Forelimb muscle (tissue), 1 donor: ENCODE data around the gene CD320. TPM values are rescaled to one million over a fixed set of nuclear protein-coding genes. Genes with fewer than 3 reads are reported as not detected.

Experiments used
- DNase-seq: peaks from one replicate; pipeline ENCODE4 v3.0.0-alpha.2; 2013; ENCODE audit warnings: low read depth
- polyA plus RNA-seq: library from polyadenylated mRNA; unstranded; fragments of 120-200 nt; gene quantifications from one replicate; pipeline ENCODE4 v1.2.1, GENCODE V29; 2013; ENCODE audit not compliant: insufficient read length

CD320 gene
- polyA plus RNA-seq, 1 donor: 23.5 TPM

DNA sequence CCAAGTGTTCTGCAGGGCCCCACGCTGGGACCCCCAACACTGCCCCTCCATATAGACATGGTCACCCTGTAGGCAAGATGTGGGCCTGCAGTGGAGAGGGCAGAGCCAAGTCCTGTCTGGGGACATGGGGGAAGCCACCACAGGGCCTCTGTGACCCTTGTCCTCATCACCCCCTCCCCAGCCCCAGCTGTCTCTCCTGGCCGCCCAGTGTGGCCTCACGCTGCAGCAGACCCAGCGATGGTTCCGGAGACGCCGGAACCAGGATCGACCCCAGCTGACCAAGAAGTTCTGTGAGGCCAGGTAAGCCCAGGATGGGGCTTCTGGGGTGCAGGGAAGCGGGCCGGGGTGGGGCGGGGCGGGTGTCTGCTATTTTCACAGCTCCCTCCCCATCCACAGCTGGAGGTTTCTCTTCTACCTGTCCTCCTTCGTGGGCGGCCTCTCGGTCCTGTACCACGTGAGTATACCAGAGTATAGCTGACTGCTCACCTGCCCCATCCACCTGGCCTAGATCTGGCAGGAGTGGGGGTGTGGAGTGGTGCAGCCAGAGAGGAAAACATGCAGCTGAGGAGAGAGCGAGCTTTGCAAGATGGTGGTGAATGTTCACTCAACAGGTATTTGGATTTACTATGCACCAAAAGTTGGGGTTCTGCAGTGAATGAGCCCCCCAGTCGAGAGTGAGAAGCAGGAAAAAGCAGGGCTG lies 52.6 kb downstream of the CD320 start:
- no peak for DNase-seq

DNA sequence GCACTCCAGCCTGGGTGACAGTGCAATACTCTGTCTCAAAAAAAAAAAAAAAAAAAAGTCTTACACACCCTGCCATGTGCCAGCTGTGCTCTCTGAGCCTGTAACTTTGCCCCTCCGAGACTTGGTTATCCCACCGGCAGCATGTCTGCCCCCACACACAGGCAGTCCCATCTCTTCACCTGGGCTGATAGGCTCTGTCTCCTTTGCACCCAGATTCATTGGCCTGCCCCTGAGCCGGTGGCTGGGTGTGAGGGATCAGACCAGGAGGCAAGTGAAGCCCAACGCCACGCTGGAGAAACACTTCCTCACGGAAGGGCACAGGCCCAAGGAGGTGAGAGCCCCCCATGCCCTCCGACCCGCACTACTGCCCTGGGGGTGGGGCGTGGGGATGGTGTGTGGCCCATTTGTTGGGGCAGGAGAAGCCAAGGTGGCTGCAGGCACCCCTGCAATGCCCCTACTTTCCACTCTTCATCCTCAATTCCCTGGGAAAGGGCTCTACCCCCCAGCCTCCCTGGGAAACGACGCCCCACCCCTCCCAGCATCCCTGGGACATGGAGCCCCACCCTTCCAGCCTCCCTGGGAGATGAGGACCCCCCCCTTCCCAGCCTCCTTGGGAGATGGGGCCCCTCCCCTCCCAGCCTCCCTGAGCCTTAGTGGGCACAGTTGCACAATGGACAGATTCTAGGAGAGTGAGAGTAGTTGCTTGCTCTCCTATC lies 53.7 kb downstream of the CD320 start:
- no peak for DNase-seq

DNA sequence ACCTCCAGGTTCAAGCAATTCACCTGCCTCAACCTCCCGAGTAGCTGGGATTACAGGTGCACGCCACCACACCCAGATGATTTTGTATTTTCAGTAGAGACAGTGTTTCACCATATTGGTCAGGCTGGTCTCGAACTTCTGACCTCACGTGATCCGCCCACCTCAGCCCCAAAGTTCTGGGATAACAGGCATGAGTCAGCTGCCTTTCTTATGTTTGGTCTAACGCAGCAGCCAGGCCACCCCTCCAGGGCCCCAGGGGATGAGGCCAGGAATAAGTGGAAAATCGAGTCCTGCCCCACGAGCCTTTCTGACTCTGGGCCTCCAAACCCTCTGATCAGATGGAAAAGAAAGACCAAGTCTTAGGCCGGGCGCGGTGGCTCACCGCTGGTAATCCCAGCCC lies 54.5 kb downstream of the CD320 start:
- no peak for DNase-seq

DNA sequence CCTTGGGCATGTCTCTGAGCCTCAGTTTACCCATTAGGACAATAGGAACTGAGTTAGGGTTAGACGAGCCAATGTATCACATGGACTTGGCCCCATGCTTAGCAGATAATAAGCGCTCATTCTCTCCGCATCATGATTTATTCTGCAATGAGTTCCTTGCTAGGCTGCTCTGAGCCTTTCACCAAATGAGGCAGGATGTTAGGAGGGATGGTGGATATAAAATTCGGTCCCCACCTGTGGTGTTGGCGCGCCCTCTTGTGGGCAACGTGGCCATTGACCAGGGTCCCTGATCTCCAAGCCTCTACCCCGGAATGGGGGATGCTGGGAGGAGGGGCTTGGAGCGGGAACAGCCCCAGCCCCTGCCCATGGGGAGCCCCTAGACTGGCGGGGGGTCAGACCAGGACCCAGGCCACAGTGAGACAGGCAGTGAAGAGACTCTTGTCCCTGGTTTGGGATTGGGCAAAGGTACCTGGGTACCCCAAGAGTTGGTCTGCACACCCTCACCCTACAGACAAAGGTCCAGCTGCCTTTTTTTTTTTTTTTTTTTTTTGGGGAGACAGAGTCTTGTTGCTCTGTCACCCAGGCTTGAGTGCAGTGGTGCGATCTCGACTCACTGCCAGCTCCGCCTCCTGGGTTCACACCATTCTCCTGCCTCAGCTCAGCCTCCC lies 55.1 kb downstream of the CD320 start:
- peak; percentile 38 for DNase-seq

Other genes starting within 250 kb of the CD320 start
- 6.4 TPM for gene FBN3, start 158.8 kb downstream of the CD320 start, polyA plus RNA-seq
- gene CERS4, start 99.0 kb downstream of the CD320 start, polyA plus RNA-seq: 12.5 TPM
- 44.0 TPM for gene NDUFA7, start 13.0 kb upstream of the CD320 start, polyA plus RNA-seq
- 697 TPM for gene RPS28, start 13.1 kb upstream of the CD320 start, polyA plus RNA-seq
- 10.3 TPM for gene KANK3, start 34.9 kb upstream of the CD320 start, polyA plus RNA-seq
- gene ANGPTL4, start 55.8 kb upstream of the CD320 start, polyA plus RNA-seq: 1.5 TPM
- gene RAB11B, start 82.0 kb upstream of the CD320 start, polyA plus RNA-seq: 69.6 TPM
- gene MARCHF2, start 104.9 kb upstream of the CD320 start, polyA plus RNA-seq: 14.9 TPM
- gene HNRNPM, start 136.6 kb upstream of the CD320 start, polyA plus RNA-seq: 170 TPM
- 2.2 TPM for gene PRAM1, start 194.3 kb upstream of the CD320 start, polyA plus RNA-seq
- 13.8 TPM for gene ZNF414, start 205.8 kb upstream of the CD320 start, polyA plus RNA-seq